HUES48 (cell line): ENCODE measurements around the gene SIAE.

Experiments
- H3K27ac ChIP-seq: one replicate; pipeline ENCODE4 v1.7.0; 2013; ENCODE audit warnings: low read depth, low read length, inconsistent platforms
- H3K27me3 ChIP-seq: 2 replicates; pipeline ENCODE4 v1.6.1; 2013; ENCODE audit warnings: mild to moderate bottlenecking, low read length; ENCODE audit not compliant: control insufficient read depth, insufficient read depth
- H3K36me3 ChIP-seq: 2 replicates; pipeline ENCODE4 v1.6.1; 2013; ENCODE audit warnings: low read length; ENCODE audit not compliant: control insufficient read depth, insufficient read depth
- H3K4me1 ChIP-seq: 2 replicates; pipeline ENCODE4 v1.6.1; 2013; ENCODE audit warnings: mild to moderate bottlenecking, low read length; ENCODE audit not compliant: control insufficient read depth, insufficient read depth
- H3K4me3 ChIP-seq: 2 replicates; pipeline ENCODE4 v1.5.1; 2013; ENCODE audit warnings: mild to moderate bottlenecking, low read depth, low read length
- H3K9ac ChIP-seq: 2 replicates; pipeline ENCODE4 v1.6.1; 2013; ENCODE audit warnings: mild to moderate bottlenecking, low read depth, low read length, moderate library complexity
- H3K9me3 ChIP-seq: 2 replicates; pipeline ENCODE4 v1.6.1; 2013; ENCODE audit warnings: low read length; ENCODE audit not compliant: control insufficient read depth, insufficient read depth

Gene SIAE

GRCh38 chr11:124699547-124699946, 26.0 kb upstream of the SIAE start:
- Histone ChIP-seq H3K9ac (no peak overlapping the region), H3K27me3 (no peaks in the 10 kb centered on the region), H3K9me3 (no peaks in the 10 kb centered on the region), H3K27ac (no peak overlapping the region), H3K4me1 (peaks cover 7% of the 10 kb centered on the region; the same call in 1 of the 2 replicates), H3K4me3 (no peak overlapping the region), H3K36me3 (no peaks in the 10 kb centered on the region)

GRCh38 chr11:124693142-124693541, 19.6 kb upstream of the SIAE start:
- Histone ChIP-seq H3K27ac (no peak overlapping the region), H3K9me3 (no peaks in the 10 kb centered on the region), H3K4me1 (no peaks in the 10 kb centered on the region), H3K27me3 (no peaks in the 10 kb centered on the region), H3K9ac (no peak overlapping the region), H3K4me3 (no peak overlapping the region), H3K36me3 (no peaks in the 10 kb centered on the region)

- Histone ChIP-seq H3K27me3 (no peaks in the 10 kb centered on the region), H3K27ac (no peak overlapping the region), H3K9me3 (peaks cover 3% of the 10 kb centered on the region), H3K36me3 (no peaks in the 10 kb centered on the region), H3K9ac (no peak overlapping the region), H3K4me3 (no peak overlapping the region), H3K4me1 (no peaks in the 10 kb centered on the region)
Measured at GRCh38 chr11:124682443-124682842, 8.9 kb upstream of the SIAE start.

- no peak overlapping the region for H3K9ac ChIP-seq
- H3K9me3 ChIP-seq = peaks cover 3% of the 10 kb centered on the region
- H3K4me1 ChIP-seq = no peaks in the 10 kb centered on the region
- H3K36me3 ChIP-seq = no peaks in the 10 kb centered on the region
- no peak overlapping the region for H3K27ac ChIP-seq
- H3K27me3 ChIP-seq = no peaks in the 10 kb centered on the region
- no peak overlapping the region for H3K4me3 ChIP-seq
Measured at GRCh38 chr11:124681421-124681820, 7.9 kb upstream of the SIAE start.

- Histone ChIP-seq H3K36me3 (no peaks in the 10 kb centered on the region), H3K9ac (no peak overlapping the region), H3K9me3 (no peaks in the 10 kb centered on the region), H3K4me3 (no peak overlapping the region), H3K27ac (no peak overlapping the region), H3K27me3 (peaks cover 3% of the 10 kb centered on the region; the same call in 1 of the 2 replicates), H3K4me1 (no peaks in the 10 kb centered on the region)
Measured at GRCh38 chr11:124678416-124678815, 4.9 kb upstream of the SIAE start.

DNA sequence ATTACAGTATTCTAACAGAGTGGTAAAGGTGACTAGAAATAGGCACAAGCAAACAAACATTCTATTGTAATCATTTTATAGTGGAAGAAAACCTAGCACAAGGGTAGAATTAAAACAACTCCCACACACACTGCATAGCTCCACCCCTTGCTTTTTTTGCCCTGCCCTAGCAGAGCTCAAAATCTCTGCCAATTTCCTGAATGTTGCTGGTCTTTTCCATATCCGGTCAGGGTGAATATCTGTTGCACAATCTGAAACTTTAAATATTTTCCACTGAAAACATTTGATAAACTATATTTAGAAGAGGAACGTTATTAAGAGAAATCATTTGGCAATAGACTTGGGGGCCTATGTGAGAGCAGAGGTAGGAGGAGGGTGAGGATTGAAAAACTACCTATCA, 2.8 kb upstream of the SIAE start:
- no peaks in the 10 kb centered on the region for H3K36me3 ChIP-seq
- H3K4me1 ChIP-seq = 0 out of 2 replicates have a peak, but pooled peaks cover 6% of the 10 kb centered on the region
- H3K9me3 ChIP-seq = no peaks in the 10 kb centered on the region
- H3K27ac ChIP-seq = no peak overlapping the region
- no peak overlapping the region for H3K9ac ChIP-seq
- H3K4me3 ChIP-seq = no peak overlapping the region
- H3K27me3 ChIP-seq = peaks cover 17% of the 10 kb centered on the region

DNA sequence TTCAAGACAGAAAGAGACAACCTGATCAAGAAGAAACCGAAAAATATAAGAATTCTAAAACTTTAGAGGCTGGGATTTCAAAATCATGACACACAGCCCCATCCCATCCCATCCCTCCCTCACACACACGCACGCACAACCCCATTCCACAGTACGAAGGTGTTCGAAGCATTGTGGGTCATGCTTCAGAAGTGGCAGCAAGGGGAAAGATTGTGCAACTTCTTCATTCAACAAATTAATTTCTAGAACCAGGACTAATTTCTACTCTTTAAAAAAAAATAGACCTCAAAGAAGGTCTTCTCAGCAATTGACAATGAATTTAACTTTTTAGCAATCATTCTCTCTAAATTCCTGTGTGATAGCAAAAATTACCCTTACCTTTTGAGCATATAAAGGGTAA, 1.0 kb upstream of the SIAE start:
- no peaks in the 10 kb centered on the region for H3K9me3 ChIP-seq
- H3K9ac ChIP-seq = no peak overlapping the region
- H3K27ac ChIP-seq = no peak overlapping the region
- peaks cover 30% of the 10 kb centered on the region for H3K27me3 ChIP-seq
- 0 out of 2 replicates have a peak, but pooled peaks cover 6% of the 10 kb centered on the region for H3K4me1 ChIP-seq
- H3K4me3 ChIP-seq = peak overlapping the region; percentile 94
- no peaks in the 10 kb centered on the region for H3K36me3 ChIP-seq

- Histone ChIP-seq H3K9ac (peak overlapping the region; percentile 71; the same call in 1 of the 2 replicates), H3K9me3 (no peaks in the 10 kb centered on the region), H3K4me3 (peak overlapping the region; percentile 94), H3K27me3 (peaks cover 34% of the 10 kb centered on the region), H3K36me3 (no peaks in the 10 kb centered on the region), H3K4me1 (0 out of 2 replicates have a peak, but pooled peaks cover 6% of the 10 kb centered on the region), H3K27ac (peak overlapping the region; percentile 83)
Measured at GRCh38 chr11:124674168-124674517, 604 bp upstream of the SIAE start.

GRCh38 chr11:124672536-124673215, 863 bp downstream of the SIAE start:
- Histone ChIP-seq H3K9me3 (no peaks in the 10 kb centered on the region), H3K4me1 (0 out of 2 replicates have a peak, but pooled peaks cover 6% of the 10 kb centered on the region), H3K4me3 (peak overlapping the region; percentile 94), H3K9ac (no peak overlapping the region), H3K36me3 (no peaks in the 10 kb centered on the region), H3K27ac (no peak overlapping the region), H3K27me3 (peaks cover 39% of the 10 kb centered on the region)

DNA sequence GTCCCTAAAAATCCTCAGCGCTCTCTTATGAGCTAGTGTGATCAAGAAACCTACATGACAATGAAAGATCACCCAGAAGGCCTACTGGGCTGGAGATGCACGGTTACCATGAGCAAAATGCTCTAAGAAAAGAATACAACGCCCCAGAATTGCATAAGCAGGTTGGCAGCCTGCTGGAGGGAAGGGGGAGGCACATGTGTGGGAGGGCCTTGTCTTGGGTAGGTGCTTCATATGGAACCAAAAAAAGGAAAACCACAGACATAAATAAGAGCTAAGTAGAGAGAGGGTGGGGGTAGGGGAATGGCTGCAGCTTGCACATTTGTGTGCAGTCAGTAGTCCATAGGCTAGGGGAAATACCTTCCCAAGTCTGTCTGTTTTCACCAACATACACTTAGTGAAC, 2.8 kb downstream of the SIAE start:
- no peak overlapping the region for H3K4me3 ChIP-seq
- no peak overlapping the region for H3K27ac ChIP-seq
- no peak overlapping the region for H3K9ac ChIP-seq
- no peaks in the 10 kb centered on the region for H3K9me3 ChIP-seq
- no peaks in the 10 kb centered on the region for H3K36me3 ChIP-seq
- H3K4me1 ChIP-seq = 0 out of 2 replicates have a peak, but pooled peaks cover 6% of the 10 kb centered on the region
- H3K27me3 ChIP-seq = peaks cover 40% of the 10 kb centered on the region

GRCh38 chr11:124669193-124669592, 4.3 kb downstream of the SIAE start:
- H3K9ac ChIP-seq = no peak overlapping the region
- no peak overlapping the region for H3K27ac ChIP-seq
- no peaks in the 10 kb centered on the region for H3K36me3 ChIP-seq
- H3K9me3 ChIP-seq = no peaks in the 10 kb centered on the region
- H3K4me3 ChIP-seq = no peak overlapping the region
- 0 out of 2 replicates have a peak, but pooled peaks cover 6% of the 10 kb centered on the region for H3K4me1 ChIP-seq
- H3K27me3 ChIP-seq = peaks cover 38% of the 10 kb centered on the region
